Putamen (tissue), 1 donor: ENCODE results near the gene NGFR.

ENCODE experiments used
- DNase-seq: peaks from one replicate; pipeline ENCODE4 v3.0.0-alpha.2; 2016; ENCODE audit warnings: low spot score

NGFR gene

GRCh38 chr17:49469831-49470810, 25.0 kb upstream of the NGFR start:
- DNase-seq = no peak

DNA sequence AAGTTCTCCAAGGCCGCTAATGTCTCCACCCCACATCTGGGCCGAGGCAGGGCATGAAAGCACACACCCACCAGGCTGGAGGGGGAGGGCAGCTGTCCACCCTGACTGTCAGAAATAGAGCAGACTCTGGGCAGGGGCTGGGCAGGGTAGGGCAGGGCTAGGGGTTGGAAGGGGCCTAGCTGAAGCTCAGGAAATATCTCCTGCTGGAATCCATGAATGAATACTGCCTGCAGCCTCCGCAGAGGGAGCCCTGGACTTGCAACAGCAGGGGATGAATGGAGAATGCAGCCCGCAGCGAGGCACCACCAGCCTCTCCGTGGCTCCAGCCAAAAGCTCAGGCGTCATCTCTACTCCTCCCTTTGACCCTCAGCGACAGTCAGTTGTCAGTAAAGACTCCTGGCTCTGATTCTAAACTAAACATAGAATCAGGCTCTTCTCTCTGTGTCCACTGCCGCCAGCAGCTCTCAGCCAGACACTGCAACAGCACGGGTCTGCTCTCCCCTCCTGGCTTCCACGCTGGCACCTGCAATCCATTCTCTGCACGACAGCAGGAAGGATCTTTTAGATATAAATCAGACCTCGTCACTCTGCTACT, 23.9 kb upstream of the NGFR start:
- DNase-seq = peak; percentile 69

GRCh38 chr17:49471769-49472168, 23.3 kb upstream of the NGFR start:
- DNase-seq = no peak

DNA sequence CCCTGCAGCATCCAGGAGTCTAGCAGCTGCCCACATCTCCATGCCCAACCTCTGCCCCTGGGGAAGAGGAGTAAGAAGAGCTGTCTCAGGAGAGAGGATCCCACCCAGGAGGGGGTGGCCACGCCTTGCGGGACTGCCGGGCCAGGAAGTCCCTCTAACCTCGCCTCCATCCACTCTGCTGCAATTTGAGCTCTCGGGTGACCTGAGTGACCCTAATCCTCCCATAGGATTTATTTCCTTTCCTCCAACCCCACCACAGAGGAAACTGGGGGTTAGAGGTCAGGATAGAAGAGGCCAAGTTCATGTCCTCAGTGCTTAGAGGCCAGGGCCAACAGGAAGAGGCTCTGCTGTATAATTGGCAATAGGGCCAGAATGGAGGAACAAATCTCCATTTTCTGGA, 22.6 kb upstream of the NGFR start:
- no peak for DNase-seq

DNA sequence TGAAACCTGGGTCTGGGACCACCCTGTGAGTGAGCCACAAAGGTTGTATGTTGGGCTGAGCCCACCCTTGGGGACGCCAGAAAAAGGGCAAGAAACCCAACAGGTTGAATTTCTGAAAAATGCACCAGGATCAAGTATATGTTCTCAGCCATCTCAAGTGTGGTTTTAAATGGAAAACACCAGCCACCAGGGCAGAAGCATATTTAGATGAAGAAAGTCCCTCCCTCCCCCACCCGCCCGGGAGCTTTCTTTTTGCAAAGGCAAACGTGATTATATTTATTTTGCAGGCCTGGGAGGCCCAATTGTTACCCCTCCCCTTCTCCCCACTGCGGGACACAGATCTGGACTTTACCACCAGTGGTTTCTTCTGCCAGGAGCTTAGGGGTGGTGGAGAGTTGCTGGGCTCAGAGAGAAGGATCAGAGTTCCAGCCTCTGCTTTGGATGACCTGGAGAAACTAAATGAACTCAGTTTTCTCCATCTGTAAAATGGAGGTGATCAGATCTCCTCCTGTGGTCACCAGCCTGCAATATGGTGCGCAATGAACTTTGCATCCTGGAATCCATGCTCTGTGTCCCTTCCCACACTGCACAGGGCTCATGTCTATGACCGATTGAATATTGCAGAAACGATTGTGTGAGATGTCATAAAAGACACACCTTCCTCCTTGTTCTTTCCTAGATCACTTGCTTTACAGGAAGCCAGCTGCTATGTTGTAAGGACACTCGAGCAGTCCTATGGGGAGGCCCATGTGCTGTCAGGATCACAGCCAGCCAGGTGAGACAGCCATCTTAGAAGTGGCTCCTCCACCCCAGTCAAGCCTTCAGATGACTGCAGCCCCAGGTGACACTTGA, 21.0 kb upstream of the NGFR start:
- DNase-seq = no peak

- no peak for DNase-seq
These were observed 17.4 kb upstream of the NGFR start for GRCh38 chr17:49477709-49478108.

GRCh38 chr17:49480836-49481615, 14.1 kb upstream of the NGFR start:
- DNase-seq = no peak

GRCh38 chr17:49482144-49482817, 12.8 kb upstream of the NGFR start:
- DNase-seq = peak; percentile 33

GRCh38 chr17:49483599-49484509, 11.2 kb upstream of the NGFR start:
- DNase-seq = no peak

DNA sequence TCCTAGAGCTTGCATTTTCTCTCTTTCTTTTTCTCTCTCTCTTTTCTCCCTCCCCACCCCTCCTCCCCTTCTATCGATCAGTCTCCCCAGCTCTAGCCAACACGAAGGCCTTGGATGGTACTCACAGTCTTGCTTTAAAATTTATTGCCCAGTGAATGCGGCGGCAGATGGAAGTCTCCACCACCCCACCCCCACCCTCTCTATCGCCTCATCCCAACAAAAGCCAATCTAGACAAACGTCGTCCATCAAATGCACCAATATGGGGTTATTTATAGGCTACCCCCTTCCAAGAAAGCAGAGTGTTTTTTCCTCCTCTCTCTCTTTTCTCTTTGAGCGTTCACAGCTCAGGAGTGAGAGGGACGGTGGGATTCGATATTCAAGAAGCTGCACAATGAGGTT, 10.5 kb upstream of the NGFR start:
- no peak for DNase-seq

- no peak for DNase-seq
These were observed 9.0 kb upstream of the NGFR start for GRCh38 chr17:49486012-49486641.

DNA sequence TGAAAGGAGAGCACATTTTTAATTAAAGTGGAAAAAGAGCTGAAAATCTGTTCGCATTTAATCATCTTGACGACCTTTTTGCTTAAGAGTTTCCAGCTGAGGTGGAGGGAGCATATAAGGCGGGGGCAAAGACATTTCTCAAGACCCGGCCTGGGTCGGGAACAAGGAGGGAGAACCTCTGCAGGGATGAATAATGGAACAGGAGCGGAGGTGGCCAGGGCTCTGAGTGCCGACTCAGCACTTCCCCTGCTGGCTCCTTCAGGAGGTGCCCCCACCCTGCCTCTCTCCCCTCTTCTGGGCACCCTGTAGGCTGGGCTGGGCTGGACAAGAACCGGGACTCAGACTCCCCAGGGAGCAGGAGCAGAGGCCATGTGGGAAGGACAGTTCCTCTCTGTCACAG, 7.9 kb upstream of the NGFR start:
- no peak for DNase-seq

- no peak for DNase-seq
These were observed 6.5 kb upstream of the NGFR start for GRCh38 chr17:49488612-49489011.

DNA sequence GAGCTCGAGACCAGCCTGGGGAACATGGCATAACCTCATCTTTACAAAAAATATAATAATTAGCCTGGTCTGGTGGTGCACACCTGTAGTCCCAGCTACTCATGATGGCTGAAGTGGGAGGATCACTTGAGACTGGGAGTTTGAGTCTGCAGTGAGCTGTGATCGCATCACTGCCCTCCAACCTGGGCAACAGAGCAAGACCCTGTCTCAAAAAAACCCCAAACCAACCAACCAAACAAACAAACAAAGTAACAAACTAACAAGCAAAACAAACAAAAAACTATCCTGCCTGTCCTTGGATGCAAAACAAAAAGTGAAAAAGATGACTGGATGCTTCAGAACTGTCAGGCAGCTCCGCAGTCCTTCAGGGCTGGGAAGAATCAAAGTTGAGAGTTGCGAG, 5.7 kb upstream of the NGFR start:
- no peak for DNase-seq

GRCh38 chr17:49490276-49490675, 4.8 kb upstream of the NGFR start:
- DNase-seq = no peak

- DNase-seq = no peak
These were observed 3.8 kb upstream of the NGFR start for GRCh38 chr17:49491192-49491769.

GRCh38 chr17:49494399-49494985, 601 bp upstream of the NGFR start:
- no peak for DNase-seq

- no peak for DNase-seq
These were observed 719 bp downstream of the NGFR start for GRCh38 chr17:49495842-49496182.
